ENCODE results near the gene ACIN1.

ACIN1 gene

GRCh38 chr14:23079716-23080115 lies 15.2 kb downstream of the ACIN1 start:
- DNase-seq (ENCODE audit: low read depth) = no peak

- no peak for DNase-seq (ENCODE audit: low read depth)
Measured at GRCh38 chr14:23078692-23079116, 16.2 kb downstream of the ACIN1 start.

- no peak for DNase-seq (ENCODE audit: low read depth)
Measured at GRCh38 chr14:23077962-23078361, 17.0 kb downstream of the ACIN1 start.

DNA sequence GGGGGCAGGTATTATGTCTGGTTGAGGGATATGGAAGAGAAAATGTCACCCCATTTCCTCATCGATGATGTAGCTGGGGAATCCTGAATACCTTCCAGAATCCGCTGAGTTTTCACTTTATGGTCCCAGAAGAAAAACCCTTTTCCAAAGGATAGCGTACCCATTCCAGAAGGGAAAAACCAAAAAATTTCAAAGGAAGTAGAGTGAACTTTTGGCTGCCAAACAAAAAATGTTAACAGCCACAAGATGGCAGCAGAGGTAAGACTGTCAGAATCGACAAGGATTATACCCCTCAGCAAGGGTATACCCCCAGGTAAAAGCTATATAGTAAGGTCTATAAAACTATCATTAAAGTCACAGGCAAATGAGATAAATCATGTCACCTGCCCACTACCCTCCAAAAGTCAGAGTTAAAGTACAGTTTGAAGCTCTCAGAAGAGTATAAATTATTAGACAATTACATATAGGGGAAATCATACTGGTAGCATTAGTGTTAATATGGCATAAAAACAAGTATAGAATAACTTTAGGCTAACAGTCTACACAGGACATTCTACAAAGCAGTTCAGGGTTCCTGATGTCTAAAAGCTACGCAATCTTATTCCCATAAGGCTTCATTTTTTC lies 18.0 kb downstream of the ACIN1 start:
- no peak for DNase-seq (ENCODE audit: low read depth)

DNA sequence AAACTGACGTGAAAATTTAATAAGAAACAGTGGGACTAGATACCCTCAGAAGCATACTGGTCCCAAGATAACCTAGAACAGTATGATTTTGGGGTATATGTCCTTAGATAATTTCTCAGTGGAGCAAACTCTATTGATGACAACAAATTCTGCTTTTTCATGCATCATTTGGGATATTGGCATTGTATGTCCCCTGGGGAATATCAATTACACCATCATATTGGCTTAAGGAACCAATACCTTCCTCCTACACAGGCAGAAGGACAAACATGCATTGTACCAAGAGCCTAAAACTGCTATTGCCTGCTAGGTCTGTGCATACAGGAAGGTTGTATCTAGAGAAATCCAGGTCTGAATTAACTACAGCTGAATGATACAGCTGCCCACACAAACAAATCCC lies 20.0 kb downstream of the ACIN1 start:
- DNase-seq (ENCODE audit: low read depth) = no peak

DNA sequence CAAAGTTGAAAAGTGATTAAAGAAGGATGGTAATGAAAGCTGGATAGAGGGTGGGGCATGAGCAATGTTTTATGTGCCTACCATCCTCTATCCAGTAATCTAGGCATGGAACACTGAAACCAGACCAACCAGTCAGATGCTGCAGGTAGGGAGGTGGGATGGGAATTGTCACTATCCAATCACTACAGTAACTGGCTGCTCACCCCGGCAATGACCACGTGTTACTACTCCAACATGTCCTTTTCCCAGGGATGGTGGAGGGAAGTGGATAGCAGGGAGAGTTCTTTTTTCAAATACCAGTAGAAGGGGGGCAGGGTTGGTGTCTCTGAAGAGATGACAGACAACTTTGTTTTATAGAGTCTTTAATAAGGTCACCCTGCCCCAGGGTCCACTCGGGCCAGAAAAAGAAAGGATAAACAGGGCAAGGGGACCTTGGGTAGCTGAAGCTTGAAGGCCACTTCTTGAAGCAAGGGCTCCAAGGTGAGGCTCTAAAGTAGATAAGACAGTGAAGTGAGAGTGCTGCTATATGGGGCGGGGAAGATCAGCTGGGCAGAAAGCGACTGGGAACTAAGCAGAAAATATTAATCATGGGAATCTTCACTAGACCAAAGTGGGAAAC lies 22.9 kb downstream of the ACIN1 start:
- DNase-seq (ENCODE audit: low read depth) = no peak

DNA sequence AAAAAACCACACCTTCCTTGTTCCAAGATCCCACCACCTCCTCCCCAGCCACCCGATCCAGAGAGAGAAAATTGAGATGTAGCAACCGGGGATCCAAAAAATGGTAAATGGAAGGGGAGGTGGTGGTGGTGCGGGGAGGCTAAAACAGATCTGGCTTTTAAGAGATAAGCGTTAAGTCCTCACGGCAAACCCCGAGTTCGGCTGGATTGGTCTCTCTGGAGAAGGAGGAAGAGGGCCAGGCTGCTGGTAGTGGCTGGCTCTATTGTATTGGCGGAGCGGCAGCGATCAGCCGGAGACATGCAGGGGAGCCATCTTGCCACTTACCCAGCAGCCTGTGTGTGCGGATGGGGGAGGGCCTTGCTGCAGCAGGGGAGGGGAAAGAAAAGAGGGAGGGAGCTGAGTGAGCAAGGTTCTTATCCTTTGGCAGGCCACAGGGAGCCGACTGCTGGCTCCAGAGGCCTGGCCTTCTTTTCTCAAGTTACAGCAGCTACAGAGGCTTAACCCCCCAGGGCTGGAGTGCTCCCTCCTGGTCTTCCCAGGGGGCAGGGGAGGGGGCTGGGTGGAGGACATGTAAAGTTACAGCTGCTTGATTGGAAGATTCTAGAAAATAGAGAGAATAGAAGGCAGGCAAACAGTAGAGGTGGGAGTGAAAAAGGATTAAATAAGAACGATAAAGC lies 23.6 kb downstream of the ACIN1 start:
- DNase-seq (ENCODE audit: low read depth) = peak; percentile 54

DNA sequence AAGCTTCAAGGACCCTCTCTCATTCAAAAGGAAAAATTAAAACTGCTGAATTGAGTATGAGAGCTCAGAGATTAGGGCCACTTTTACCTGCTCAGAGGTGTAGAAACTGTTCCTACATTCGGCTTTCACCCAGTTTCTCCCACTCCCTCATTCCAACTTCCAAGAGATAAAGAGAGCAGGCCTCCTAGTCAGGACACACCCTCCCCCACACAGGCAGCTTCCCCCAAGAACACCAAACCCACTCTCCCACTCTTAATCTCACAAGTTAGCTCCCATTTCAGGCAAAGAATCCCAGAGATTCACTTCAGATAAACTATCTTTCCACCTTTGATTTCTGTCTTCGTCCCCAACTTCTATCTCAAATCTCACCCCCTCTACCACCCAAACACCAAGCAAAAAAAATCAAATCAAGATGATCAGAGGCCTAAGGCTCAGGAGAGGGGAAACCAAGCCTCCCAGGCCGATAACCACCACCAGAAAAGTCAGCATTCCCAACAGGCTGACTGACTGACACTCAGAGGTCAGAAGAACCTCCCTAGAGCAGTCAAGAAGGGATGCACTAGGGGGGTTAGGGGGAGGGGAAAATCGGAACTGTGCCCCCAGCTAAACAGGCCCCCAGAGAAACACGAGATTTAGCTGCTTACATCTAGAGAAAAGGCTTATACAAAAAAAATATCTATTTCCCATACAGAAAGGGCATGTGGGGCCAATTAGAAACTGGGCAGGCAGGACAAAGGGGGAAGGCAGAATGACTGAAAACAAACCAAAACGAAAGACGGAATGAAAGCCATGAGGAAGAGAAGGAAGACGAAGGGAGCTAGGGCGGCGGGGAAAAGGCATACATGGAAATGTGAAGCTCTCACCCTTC lies 24.4 kb downstream of the ACIN1 start:
- no peak for DNase-seq (ENCODE audit: low read depth)

GRCh38 chr14:23069413-23069806 lies 25.5 kb downstream of the ACIN1 start:
- no peak for DNase-seq (ENCODE audit: low read depth)

DNA sequence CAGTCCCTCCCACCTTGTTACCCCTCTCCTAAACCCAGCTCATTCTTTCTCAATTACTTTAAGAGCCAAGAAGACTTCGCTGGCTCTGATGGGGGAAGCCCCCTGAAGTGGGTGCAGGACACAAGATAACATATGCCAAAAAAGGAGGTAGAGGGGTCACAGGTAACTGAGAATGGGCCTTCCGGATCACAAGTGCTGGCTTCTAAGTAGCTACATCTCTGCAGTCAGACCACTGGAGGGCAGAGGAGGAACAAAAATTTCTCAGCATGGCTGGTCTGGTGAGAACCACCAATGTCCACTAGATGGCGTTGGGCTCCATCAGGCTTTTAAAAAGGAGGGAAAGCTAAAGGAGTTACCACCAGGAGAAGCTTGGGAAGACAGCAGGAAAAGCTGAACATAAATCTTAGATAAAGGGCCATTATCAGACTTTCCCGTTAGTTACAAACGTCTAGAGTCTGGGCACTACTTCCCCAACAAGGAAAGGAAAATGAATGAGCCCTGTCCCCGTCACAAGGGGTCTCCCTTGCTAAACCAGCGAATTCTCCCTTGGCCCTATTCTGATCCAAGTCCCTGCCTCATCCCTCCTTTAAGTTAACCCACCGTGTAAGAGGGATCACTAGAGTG lies 26.0 kb downstream of the ACIN1 start:
- peak; percentile 31 for DNase-seq (ENCODE audit: low read depth)

DNA sequence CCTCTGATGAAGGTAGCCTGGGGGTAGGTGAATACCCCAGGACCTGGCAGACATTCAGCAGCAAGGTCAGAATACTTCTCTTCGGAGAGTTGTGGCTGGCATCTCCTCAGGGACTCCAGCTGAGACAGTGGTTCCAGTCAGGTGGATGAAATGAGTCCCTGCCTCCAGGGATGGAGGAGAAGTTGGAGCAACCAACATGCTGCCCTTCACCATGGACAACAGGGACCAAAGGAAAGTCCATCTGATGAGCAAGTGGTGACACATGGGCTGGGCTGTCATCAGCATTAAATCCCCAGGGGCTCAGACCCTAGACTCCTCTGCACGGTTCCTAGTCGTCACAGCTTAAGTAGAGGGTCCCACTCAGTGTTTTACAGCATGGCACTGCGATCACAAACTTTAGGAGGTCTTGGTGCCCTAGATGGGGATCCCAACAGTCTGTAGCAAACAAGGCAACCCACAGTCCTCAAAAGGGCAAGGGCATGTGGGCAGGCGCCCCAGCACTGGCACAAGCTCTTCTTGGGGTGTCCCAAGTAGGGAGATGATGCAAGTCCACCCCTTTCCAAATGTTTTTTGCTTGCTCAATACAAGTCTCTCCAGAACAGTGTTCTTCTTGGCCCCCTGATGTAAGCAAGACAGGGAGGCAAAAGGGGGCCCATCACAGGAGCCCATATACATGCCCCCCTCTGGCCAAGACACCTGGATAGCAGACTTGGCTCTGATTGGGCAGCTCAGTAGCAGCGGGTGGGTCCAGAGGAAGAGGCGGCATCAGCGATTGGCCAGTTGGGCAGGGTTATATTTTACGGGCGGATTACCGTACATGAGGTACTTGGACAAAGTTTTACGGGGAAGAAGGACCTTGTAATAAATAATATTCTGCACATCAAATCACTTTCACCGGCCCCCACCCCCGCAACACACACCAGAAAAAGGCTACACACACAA lies 26.8 kb downstream of the ACIN1 start:
- DNase-seq (ENCODE audit: low read depth) = no peak

- DNase-seq (ENCODE audit: low read depth) = no peak
Measured at GRCh38 chr14:23066855-23067744, 27.8 kb downstream of the ACIN1 start.

GRCh38 chr14:23066368-23066767 lies 28.6 kb downstream of the ACIN1 start:
- DNase-seq (ENCODE audit: low read depth) = no peak

- no peak for DNase-seq (ENCODE audit: low read depth)
Measured at GRCh38 chr14:23063601-23064000, 31.3 kb downstream of the ACIN1 start.

DNA sequence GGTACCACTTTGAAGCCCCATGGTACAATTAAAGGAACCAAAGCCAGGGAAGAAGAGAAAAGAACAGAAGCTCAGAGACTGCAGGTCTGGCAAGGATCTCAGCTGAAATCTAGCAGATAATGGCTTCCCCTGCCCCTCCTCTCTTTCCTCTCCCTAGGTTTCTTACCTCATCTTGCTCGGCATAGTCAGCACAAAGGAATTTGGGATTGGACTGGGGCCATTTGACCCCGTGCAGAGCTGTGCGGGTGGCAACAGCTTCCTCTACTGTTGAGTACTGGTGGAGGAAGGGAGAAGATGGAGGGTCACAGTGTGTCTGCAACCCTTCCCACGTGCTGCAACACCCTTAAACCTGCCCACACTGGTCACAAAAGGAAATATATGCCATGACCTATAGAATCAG lies 32.9 kb downstream of the ACIN1 start:
- DNase-seq (ENCODE audit: low read depth) = no peak

- no peak for DNase-seq (ENCODE audit: low read depth)
Measured at GRCh38 chr14:23060536-23061260, 34.2 kb downstream of the ACIN1 start.

DNA sequence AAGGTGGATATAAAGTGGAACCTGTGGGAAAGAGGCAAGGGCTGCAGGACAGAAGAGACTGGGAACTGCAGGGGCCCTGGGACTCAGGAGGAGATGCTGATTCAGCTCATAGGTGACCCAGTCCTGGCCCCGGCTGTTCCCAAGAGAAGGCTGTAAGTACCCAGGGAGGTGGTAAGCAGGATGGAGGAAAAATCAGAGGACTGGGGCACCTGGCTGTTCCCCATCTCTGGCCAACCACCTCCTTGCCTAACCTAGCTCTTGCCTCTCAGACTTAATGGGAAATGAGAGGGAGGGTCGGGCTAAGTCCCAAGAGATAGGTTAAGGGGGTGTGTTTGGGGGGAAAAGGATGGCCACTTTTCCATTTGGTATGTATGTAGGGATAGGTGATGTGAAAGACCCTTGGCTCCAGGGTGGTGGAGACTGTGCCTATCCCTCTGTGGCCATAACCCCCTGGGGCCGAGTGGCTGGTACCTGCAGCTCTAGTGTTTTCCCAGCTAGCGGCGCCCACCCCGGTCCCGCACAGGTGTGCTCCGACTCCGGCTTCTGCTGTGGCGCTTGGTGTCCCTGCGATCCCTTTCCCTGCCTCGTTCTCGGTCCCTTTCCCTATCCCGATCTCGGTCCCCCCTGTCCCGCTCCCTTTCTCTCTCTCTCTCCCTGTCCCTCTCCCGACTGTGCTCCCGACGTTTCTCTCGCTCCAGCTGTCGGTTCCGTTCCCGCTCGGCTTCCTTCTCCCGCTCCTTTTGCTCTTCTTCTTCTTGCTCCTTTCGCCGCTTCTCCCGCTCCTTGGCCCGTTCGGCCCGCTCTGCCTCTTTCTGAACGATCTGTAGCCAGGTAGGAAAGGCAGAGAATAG lies 36.1 kb downstream of the ACIN1 start:
- no peak for DNase-seq (ENCODE audit: low read depth)
